Measurements from ENCODE around the gene PREX1. TPM values are rescaled to one million over a fixed set of nuclear protein-coding genes. Genes with fewer than 3 reads are reported as not detected.
A peak's percentile ranks its signal among the peaks of the same experiment; 100 is the strongest.

Gene PREX1
- total RNA-seq, 1 experiment from 2014 or later: not detected

- CTCF ChIA-PET: interaction anchor here (0.7 to 1.1 kb wide), 2 partner anchors 12 to 111 kb away, joined by 3 to 4 read pairs; no protein-coding TSS in a partner anchor
- no TSS peak for BruUV-seq (replicated peaks)
- intact Hi-C loops (cut with micrococcal nuclease): no loop called here
- TF ChIP-seq CTCF (IDR thresholded peaks at IDR 0.05; ENCODE audit: unreplicated experiment): no peak
- Mint-ChIP-seq H3K4me1 (ENCODE audit: insufficient read depth, unreplicated experiment) (no peaks in the 10 kb centered on the region), H3K9me3 (ENCODE audit: unreplicated experiment) (no peaks in the 10 kb centered on the region), H3K27ac (ENCODE audit: low read depth, unreplicated experiment) (no peak overlapping the region), H3K36me3 (ENCODE audit: insufficient read depth, unreplicated experiment) (peaks cover 5% of the 10 kb centered on the region), H3K4me3 (ENCODE audit: unreplicated experiment) (no peak overlapping the region), H3K27me3 (ENCODE audit: insufficient read depth, unreplicated experiment) (peaks cover 47% of the 10 kb centered on the region)
- DNase-seq (ENCODE audit: unreplicated experiment): no peak
- POLR2A ChIA-PET: no interaction called here
Observed at GRCh38 chr20:48736231-48736630, 91.6 kb downstream of the PREX1 start.

GRCh38 chr20:48735112-48735511 lies 92.7 kb downstream of the PREX1 start:
- no peak for TF ChIP-seq CTCF (IDR thresholded peaks at IDR 0.05; ENCODE audit: unreplicated experiment)
- no TSS peak for BruUV-seq (replicated peaks)
- Mint-ChIP-seq H3K9me3 (ENCODE audit: unreplicated experiment) (no peaks in the 10 kb centered on the region), H3K27ac (ENCODE audit: low read depth, unreplicated experiment) (no peak overlapping the region), H3K4me1 (ENCODE audit: insufficient read depth, unreplicated experiment) (no peaks in the 10 kb centered on the region), H3K36me3 (ENCODE audit: insufficient read depth, unreplicated experiment) (peaks cover 5% of the 10 kb centered on the region), H3K4me3 (ENCODE audit: unreplicated experiment) (no peak overlapping the region), H3K27me3 (ENCODE audit: insufficient read depth, unreplicated experiment) (peaks cover 56% of the 10 kb centered on the region)
- intact Hi-C loops (cut with micrococcal nuclease): no loop called here
- no peak for DNase-seq (ENCODE audit: unreplicated experiment)
- CTCF ChIA-PET: interaction anchor here (0.6 to 1.1 kb wide), 2 partner anchors 11 to 324 kb away, joined by 3 to 4 read pairs; no protein-coding TSS in a partner anchor
- POLR2A ChIA-PET: no interaction called here

- no peak for DNase-seq (ENCODE audit: unreplicated experiment)
- TF ChIP-seq CTCF (IDR thresholded peaks at IDR 0.05; ENCODE audit: unreplicated experiment): no peak
- no peaks in the 10 kb centered on the region for H3K9me3 Mint-ChIP-seq (ENCODE audit: unreplicated experiment)
- no TSS peak for BruUV-seq (replicated peaks)
- peaks cover 9% of the 10 kb centered on the region for H3K36me3 Mint-ChIP-seq (ENCODE audit: insufficient read depth, unreplicated experiment)
- ChIA-PET CTCF (interaction anchor here (0.5 to 0.6 kb wide), 2 partner anchors 12 to 807 kb away, joined by 3 to 4 read pairs; no protein-coding TSS in a partner anchor), POLR2A (no interaction called here)
- intact Hi-C loops (cut with micrococcal nuclease): no loop called here
- no peaks in the 10 kb centered on the region for H3K4me1 Mint-ChIP-seq (ENCODE audit: insufficient read depth, unreplicated experiment)
- peaks cover 49% of the 10 kb centered on the region for H3K27me3 Mint-ChIP-seq (ENCODE audit: insufficient read depth, unreplicated experiment)
- H3K4me3 Mint-ChIP-seq (ENCODE audit: unreplicated experiment): no peak overlapping the region
- no peak overlapping the region for H3K27ac Mint-ChIP-seq (ENCODE audit: low read depth, unreplicated experiment)
Observed at GRCh38 chr20:48734104-48734749, 93.6 kb downstream of the PREX1 start.

GRCh38 chr20:48733296-48733790 lies 94.5 kb downstream of the PREX1 start:
- Mint-ChIP-seq H3K9me3 (ENCODE audit: unreplicated experiment) (no peaks in the 10 kb centered on the region), H3K4me3 (ENCODE audit: unreplicated experiment) (no peak overlapping the region), H3K27me3 (ENCODE audit: insufficient read depth, unreplicated experiment) (peaks cover 42% of the 10 kb centered on the region), H3K36me3 (ENCODE audit: insufficient read depth, unreplicated experiment) (peaks cover 12% of the 10 kb centered on the region), H3K27ac (ENCODE audit: low read depth, unreplicated experiment) (no peak overlapping the region), H3K4me1 (ENCODE audit: insufficient read depth, unreplicated experiment) (no peaks in the 10 kb centered on the region)
- ChIA-PET POLR2A (no interaction called here), CTCF (interaction anchor here (0.6 kb wide), 1 partner anchor 806 kb away, joined by 4 read pairs; no protein-coding TSS in a partner anchor)
- intact Hi-C loops (cut with micrococcal nuclease): no loop called here
- no TSS peak for BruUV-seq (replicated peaks)
- no peak for TF ChIP-seq CTCF (IDR thresholded peaks at IDR 0.05; ENCODE audit: unreplicated experiment)
- DNase-seq (ENCODE audit: unreplicated experiment): peak; percentile 8
